Omental fat pad (tissue), 4 donors: ENCODE data around the gene GRIP1. TPM values are rescaled to one million over a fixed set of nuclear protein-coding genes. Genes with fewer than 3 reads are reported as not detected.

Source experiments
- ATAC-seq: fragments of 150-250 bp; one replicate; pipeline ENCODE4 v1.9.1; 2016; ENCODE audit warnings: mild to moderate bottlenecking, moderate library complexity; ENCODE audit not compliant: low FRiP score
- DNase-seq: peaks from one replicate; pipeline ENCODE4 v3.0.0-alpha.2; 2019; ENCODE audit warnings: low spot score
- CTCF ChIP-seq, 3 donors: fragments of 450-650 bp; IDR thresholded peaks; one replicate each; pipeline ENCODE4 v1.5.1; 2016 to 2017; ENCODE audit warnings: antibody characterized with exemption in 3 of 3, mild to moderate bottlenecking in 3 of 3, moderate library complexity in 2 of 3
- total RNA-seq, 4 donors: library from RNA; depleted of rRNA; stranded (reverse); fragments of >200 nt; gene quantifications; one replicate each; pipeline ENCODE4 v1.1.0, GENCODE V29; 2016

The GRIP1 gene
- total RNA-seq, 4 donors from 2014 or later = 1.2 to 4.9 (median 2.9) TPM

GRCh38 chr12:66403746-66404145 is 275.1 kb downstream of the GRIP1 start:
- TF ChIP-seq CTCF (IDR thresholded peaks at IDR 0.05) = no peak
- DNase-seq = no peak
- no peak for ATAC-seq

- no peak for DNase-seq
- no peak for TF ChIP-seq CTCF (IDR thresholded peaks at IDR 0.05)
- no peak for ATAC-seq
These were observed 279.0 kb downstream of the GRIP1 start for GRCh38 chr12:66399911-66400306.

- no peak for TF ChIP-seq CTCF (IDR thresholded peaks at IDR 0.05)
- ATAC-seq (no peak), DNase-seq (no peak)
These were observed 279.7 kb downstream of the GRIP1 start for GRCh38 chr12:66398931-66399910.

GRCh38 chr12:66397574-66398290 is 281.1 kb downstream of the GRIP1 start:
- ATAC-seq = no peak
- DNase-seq = no peak
- no peak for TF ChIP-seq CTCF (IDR thresholded peaks at IDR 0.05)

- no peak for TF ChIP-seq CTCF (IDR thresholded peaks at IDR 0.05)
- ATAC-seq = no peak
- DNase-seq = no peak
These were observed 285.0 kb downstream of the GRIP1 start for GRCh38 chr12:66393890-66394289.

GRCh38 chr12:66392266-66392915 is 286.5 kb downstream of the GRIP1 start:
- ATAC-seq (no peak), DNase-seq (no peak)
- no peak for TF ChIP-seq CTCF (IDR thresholded peaks at IDR 0.05)
